ENCODE measurements around the gene KCNIP1.

GRCh38 chr5:170499621-170500020, 4.2 kb upstream of the KCNIP1 start:
- TF ChIP-seq CTCF (conservative IDR thresholded peaks at IDR 0.05; ENCODE audit: low read depth, low read length), result no peak
- TF ChIP-seq EZH2 (IDR thresholded peaks at IDR 0.05; ENCODE audit: low read length, unreplicated experiment), result no peak

Data from PC-3 (cell line).